GM12891 (cell line): ENCODE measurements around the gene AP3S1.

ENCODE experiments used
- PAX5 ChIP-seq: IDR thresholded peaks from 2 replicates; pipeline ENCODE4 v1.6.1; 2011; ENCODE audit warnings: low read length, moderate library complexity, mild to moderate bottlenecking; ENCODE audit not compliant: insufficient read depth, severe bottlenecking
- POLR2A ChIP-seq: IDR thresholded peaks from 2 replicates; pipeline ENCODE4 v1.6.1; 2011; ENCODE audit warnings: low read depth, low read length, control low read depth
- POLR2AphosphoS5 ChIP-seq: IDR thresholded peaks from 2 replicates; pipeline ENCODE4 v1.6.1; 2011; ENCODE audit warnings: low read depth, low read length, control low read depth
- POU2F2 ChIP-seq: IDR thresholded peaks from 2 replicates; pipeline ENCODE4 v1.6.1; 2011; ENCODE audit warnings: low read depth, mild to moderate bottlenecking, control low read depth, low read length, moderate library complexity
- SPI1 ChIP-seq: IDR thresholded peaks from 2 replicates; pipeline ENCODE4 v1.6.1; 2011; ENCODE audit warnings: low read depth, low read length, control low read depth
- TAF1 ChIP-seq: IDR thresholded peaks from 2 replicates; pipeline ENCODE4 v1.6.1; 2011; ENCODE audit warnings: low read depth, low read length, control low read depth

DNA sequence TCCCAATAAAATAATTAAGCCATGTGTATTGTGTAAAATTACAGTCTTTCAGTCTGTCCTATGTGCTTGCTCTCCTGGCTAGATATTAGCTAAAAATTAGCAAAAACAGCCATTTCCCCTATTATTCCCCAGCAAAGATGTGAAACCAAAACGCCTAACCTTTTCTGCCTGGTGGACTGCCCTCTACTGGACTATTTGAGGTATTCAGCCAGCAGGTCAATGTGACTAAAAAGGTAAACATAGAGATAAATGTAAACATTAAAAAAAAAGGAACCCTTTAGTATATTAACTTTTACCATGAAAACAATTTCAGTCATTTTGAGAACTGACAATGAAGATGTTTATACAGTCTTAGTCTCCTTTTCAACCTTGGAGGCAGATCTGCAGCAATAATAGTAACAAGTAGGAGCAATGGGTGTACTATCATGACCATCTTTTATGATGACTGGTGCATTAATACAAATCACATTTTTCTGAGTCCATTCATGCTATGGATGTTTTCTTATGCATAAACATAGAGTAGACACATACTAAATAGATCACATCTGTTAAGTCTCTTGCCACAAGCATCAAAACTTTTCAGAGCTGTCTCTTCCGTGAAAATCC is 10.5 kb upstream of the AP3S1 start:
- no peak for TF ChIP-seq TAF1
- no peak for TF ChIP-seq POLR2A
- TF ChIP-seq SPI1: no peak
- no peak for TF ChIP-seq POLR2AphosphoS5
- no peak for TF ChIP-seq PAX5
- no peak for TF ChIP-seq POU2F2
